HG03432 (cell line): ENCODE measurements around the gene SMS.
"Not testable (repeated sequence)": the region's sequence is repeated elsewhere in the genome, so short reads cannot be mapped to it uniquely, and the experiment has no call there.

Source experiments
- ATAC-seq: cut with Tn5 transposase; IDR thresholded peaks from one replicate; pipeline ENCODE4 v1.9.1; 2021; ENCODE audit warnings: mild to moderate bottlenecking, moderate library complexity; ENCODE audit not compliant: unreplicated experiment

The SMS gene

DNA sequence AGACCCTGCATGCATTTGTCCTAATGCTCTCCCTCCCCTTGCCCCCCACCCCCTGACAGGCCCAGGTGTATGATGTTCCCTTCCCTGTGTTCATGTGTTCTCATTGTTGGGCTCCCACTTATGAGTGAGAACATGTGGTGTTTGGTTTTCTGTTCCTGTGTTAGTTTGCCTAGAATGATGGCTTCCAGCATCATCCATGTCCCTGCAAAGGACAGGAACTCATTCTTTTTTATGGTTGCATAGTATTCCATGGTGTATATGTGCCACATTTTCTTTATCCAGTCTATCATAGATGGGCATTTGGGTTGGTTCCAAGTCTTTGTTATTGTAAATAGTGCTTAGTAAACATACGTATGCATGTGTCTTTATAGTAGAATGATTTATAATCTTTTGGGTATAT, 10.0 kb downstream of the SMS start:
- not testable (repeated sequence) for ATAC-seq

DNA sequence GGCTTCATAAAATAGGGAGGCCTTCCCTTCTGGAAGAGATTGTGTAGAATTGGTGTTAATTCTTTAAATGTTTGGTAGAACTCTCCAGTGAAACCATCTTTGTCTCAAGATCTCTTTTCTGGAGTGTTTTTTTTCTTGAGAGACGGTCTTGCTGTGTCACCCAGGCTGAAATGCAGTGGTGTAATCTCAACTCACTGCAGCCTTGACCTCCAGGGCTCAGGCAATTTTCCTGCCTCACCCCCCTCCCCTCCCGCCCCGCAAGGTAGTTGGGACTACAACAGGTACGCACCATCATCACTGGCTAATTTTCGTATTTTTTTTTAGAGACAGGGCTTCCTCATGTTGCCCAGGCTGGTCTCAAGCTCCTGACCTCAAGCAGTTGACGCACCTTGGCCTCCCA, 12.1 kb downstream of the SMS start:
- no peak for ATAC-seq

DNA sequence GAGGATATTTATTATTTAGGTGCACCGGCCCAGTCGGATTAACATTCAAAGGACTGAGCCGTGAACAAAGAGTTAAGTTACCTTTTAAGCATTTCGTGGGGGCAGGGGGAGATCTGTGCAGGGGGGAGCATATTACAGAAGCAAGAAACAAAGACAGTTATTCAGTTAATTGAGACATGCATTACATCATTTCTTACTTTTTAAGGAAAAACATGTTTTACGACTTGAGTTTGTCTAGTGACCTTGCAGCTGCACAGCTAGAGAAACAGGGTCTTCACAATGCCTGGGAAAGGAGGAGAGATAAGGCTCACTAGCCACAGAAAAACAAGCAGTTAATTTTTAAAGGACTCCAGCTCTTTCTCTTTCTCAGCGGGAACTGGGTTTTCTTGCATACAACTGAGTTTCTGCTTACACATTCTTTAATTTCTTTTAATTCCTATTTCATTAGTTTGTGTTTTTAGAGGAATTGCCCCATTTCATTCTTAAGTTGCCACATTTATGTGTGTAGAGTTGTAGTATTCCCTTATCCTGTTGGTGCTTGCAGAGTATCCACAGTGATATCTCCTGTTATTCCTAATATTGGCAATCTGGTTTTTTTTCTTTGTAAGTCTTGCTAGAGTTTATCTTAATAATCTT, 12.8 kb downstream of the SMS start:
- ATAC-seq = not testable (repeated sequence)

DNA sequence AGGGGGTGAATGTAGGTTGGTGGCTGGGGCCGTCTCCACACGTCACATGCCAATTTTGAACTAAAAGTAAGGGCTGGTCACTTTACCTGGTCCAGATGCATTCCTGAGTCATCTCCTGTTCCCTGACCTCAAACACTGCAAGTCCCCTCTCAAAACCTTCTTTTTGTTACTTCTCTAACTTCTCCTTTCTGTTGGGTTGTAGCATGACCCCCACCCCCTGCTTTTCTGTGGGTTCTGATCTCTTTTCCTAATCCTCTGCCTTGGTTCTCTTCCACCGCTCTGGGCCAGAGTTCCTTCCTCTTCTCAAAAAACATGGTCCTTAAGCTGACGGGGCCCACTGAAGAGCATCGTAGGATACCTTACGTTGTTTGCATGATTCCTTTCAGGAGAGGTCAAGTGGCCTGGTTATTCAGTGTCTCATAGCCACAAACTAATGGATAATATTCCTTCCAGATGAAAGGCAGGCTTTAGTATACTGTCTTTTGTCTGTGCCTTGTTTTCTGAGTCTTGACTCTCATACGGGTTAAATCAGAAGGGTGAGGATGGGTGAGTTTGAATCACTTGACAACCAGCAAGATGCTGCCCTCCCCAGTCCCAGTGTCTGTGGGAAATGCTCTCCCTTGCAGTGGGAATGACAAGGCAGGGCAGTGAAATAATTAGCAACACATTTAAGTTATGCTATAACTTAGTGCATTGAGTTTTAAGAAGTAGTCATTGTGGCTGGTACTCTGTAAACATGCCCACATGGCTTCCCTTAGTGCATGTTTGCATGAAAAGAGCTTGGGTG, 15.1 kb downstream of the SMS start:
- no peak for ATAC-seq

DNA sequence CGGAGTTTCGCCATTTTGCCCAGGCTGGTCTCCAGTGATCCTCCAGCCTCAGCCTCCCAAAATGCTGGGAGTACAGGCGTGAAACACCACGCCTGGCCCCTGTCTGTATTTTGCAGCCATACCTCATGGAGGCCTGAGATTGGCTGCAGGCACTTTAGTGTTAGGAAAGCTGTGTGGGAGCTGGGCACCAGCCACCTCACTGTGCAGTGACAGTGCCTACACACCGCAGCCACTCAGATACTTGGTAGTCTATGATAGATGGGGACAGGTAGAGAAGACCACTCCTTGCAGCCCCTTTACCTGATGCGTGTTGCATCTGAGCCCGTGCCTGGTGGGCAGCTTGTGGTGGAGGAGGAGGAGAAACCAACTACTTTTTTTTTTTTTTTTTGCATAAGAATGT, 16.3 kb downstream of the SMS start:
- ATAC-seq = no peak

DNA sequence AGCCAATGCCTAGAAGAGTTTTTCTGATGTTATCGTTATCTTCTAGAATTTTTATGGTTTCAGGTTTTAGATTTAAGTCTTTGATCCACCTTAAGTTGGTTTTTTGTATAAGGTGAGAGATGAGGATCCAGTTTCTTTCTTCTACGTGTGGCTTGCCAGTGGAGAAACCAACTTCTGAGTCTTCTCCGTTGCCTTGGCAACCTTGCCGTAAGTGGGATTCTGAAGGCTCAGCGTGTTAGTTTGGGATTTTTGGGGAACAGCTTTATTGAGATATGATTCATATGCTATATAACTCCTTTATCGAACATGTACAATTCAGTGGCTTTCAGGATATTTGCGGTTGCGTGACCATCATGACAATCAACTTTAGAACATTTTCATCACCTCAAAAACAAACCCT, 17.7 kb downstream of the SMS start:
- ATAC-seq = no peak

DNA sequence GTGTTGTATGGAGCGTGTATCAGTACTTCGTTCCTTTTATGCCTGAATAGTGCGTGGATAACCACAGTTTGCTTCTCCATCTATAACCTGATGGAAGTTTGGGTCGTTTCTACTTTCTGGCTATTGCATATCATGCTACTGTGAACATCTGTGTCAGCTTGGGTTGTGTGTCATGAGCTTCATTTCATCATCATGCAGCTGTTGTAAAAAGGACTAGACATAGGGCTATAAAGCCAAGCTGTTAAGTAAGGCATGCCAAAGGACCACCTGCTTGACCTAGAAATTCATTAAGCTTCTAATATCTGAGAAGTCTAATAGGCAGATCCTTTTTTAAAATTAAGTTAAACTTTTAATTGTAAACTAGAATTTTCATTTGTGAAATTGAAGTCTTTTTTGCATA, 18.4 kb downstream of the SMS start:
- no peak for ATAC-seq

DNA sequence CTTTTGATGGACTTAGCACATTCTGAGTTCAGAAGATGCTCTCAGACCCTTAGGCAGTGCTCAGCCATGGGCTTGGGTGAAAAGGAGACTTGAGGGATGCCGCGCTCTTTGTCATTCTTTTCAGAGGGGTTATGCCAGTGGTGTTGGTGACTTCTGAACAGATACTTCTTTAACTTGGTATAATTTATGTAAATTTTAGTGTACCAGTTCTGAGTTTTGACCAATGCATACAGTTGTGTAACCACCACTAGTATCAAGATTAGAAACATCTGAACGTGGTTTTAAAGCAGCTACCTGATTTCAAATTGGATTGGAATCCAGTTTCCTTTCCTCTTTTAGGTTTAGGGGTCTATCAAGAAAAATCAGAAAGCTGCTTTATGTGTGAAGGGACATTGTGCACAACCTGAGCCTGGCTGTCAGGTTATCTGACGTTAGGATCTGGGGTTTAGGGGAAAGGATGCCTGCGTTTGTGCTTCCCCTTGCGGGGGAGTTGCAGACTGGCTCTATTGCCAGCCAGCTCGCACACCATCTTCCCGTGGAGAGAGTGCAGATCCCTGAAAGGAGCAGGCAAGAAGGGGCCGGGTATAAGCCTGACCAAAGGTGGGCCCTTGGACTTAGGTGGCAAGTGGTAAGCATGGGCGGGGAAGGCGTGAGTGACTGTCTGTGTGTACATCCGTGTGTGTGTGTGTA, 19.0 kb downstream of the SMS start:
- ATAC-seq = peak; percentile 44

DNA sequence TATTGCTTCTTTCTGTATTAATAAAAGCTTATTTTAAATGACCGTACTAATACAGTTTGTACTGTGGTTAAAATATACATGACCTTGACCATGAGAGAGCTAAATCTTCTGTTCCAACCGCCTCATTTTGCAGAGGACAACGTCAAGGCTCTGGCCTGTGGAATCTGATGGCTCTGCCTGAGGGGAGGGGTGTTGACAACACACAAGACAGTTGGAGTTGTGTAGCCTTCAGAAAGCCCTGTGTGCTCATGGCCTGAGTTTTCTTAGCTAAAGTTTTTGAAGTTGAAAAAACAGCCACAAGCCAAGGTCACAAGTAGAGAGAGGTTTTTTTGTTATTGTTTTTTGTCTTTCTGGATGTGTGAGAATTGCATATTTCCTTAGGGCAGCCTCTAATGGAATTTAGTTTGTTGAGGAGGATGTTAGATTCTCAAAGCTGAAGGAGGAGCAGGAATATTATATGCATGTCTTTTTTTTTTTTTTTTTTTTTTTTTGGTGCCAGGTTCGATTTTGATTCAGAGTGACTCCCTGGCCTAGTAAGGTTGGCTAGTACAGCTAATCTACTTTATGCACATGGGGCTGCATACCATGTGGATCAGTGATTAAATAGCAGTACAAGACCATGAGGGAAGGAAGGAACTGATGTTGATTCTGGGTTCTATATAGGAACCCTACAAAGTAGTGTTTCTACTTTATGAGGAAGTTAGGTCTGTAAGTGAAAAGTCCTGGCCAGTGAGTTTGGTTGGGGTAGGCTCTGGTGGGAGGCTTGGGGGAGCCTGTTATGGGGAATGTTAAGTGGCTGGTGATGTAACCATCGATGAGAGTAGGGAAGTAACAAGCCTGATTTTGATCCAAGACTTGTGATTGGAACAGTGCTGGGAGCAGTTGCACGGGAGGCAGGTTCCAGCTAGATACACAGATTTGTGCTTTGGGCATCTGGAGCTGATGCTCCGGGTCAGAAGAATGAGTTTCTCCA, 20.3 kb downstream of the SMS start:
- ATAC-seq = no peak

DNA sequence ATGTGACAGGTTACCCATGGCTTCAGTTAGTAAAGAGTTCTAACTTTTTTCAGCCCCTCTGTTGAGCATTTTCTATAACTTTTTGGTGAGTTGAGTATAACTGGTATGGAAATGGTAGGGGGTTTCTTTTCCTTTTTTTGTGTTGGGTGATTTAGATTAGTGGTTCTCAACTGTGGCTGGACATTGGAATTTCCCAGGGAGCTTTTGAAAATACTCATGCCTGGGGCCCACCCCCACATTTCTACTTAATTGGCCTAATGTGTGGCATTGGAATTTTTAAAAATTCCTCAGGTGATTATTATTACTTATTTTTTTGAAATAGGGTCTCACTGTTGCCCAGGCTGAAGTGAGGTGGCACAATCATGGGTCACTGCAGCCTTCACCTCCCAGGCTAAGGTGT, 21.9 kb downstream of the SMS start:
- no peak for ATAC-seq

DNA sequence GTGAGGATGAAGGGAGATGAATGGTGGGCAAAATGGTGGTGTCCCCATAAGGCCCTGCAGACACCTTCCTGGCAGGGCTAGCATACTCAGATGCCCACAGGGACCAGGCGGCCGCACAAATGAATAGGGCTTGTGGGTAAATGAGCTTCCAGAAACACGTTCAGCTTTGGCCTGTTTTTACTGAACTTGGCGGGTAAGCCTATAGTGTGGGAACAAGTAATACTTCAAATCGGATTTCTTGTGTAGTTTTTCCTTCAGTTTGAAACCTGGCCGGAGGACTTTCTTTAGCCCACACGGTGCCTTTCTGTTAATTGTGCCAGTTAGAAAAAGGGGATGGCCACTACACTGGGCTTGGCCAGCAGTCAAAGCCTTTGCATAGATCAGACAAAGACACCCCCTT, 22.8 kb downstream of the SMS start:
- no peak for ATAC-seq

DNA sequence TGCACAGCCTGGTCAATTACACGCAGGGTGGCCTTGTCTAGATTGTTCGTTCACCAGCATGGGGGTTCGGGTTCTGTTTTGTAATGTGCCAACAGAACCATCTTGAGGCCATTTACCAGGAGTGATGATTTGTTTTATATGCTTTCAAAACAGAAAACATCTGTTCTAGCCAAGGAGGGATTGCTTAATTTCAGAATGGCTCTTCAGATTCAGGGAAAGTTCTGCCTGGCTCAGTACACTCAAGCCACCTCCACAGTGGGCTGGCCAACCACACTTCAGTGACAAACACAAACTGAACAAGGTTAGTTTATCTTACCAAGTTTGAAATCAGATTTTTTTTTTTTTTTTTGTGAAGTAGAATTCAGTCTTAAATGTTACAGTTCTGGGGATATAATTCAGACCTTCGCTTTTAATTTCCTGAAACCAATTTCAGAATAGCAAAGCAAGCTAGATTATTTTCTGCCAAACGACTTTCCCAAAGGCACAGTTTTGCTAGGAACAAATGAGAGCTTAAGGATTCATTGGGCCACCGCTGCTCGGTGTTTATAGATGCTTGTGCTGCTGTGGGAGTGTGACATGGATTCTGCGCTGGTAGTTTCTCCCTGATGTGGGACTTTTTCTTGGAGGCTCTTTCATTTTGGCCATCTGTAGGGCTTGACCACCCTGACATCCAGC, 23.4 kb downstream of the SMS start:
- no peak for ATAC-seq

DNA sequence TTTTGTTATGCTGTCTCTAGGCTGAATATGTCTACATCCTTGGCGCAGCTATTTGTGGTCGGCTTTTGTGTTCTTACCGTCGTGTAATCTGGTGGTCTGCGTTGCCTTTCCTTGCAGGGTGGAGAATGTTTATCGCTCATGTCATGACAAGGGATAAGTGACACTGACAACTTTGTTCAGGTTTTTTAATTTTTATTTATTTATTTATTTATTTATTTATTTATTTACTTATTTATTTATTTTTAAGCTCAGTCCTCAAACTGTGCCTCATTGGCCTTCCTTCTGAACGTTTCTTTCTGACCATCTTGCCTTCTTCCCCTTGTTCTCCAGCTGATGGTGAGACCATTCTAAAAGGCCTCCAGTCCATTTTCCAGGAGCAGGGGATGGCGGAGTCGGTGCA, 26.4 kb downstream of the SMS start:
- ATAC-seq = no peak

DNA sequence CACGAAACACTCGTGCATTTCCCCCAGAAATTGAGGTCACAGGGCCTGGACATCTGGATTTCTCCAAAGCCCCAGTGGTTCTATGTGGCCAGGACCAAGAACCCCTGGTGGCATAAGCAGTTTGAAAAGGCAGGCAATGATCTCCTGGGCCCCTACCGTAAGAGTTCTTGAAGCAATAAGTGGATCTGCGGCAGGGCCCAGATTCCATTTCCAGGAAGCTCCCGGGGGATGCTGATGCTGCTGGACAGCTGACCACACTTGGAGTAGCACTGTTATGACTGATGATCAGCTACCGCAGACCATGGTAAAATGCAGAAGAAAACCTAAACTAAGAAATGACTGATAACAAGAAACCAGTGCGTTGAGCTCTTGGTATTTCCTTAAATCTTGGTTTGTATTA, 27.8 kb downstream of the SMS start:
- ATAC-seq = no peak

DNA sequence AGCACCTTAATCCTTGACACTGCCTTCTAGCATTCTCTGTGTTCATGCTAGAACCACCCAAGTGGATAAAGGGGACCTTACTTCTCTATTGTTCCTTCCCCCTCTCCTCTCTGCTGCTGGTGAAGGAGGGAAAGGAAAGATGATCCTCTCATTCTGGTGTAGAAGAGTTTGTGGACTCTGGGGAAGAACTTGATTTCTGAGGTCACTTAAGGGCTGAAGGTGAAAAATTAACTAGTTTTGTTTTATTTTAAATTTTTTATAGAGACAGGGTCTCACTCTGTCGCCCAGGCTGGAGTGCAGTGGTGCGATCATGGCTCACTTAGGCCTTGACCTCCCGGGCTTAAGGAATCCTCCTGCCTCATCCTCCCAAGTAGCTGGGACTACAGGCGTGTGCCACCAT, 29.8 kb downstream of the SMS start:
- ATAC-seq = no peak

DNA sequence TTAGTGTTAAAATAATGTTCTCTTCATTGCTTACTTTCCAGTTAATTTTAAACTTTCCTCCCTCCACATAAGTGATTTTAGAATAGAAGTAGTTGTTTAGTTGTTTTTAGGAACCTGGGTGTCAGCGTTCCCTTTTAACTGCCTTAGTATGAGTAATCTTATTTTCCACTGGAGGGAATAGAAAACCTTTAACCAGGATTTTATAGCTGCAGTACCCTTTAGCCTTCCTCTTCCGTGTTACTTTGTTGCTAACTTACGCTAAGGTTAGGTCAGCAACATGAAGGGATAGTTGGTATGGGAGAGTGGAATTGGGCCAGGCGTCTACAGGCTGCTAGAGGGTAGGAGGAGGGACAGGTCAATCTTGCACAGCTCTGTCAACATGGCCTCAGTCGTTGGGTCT, 31.5 kb downstream of the SMS start:
- ATAC-seq = no peak

DNA sequence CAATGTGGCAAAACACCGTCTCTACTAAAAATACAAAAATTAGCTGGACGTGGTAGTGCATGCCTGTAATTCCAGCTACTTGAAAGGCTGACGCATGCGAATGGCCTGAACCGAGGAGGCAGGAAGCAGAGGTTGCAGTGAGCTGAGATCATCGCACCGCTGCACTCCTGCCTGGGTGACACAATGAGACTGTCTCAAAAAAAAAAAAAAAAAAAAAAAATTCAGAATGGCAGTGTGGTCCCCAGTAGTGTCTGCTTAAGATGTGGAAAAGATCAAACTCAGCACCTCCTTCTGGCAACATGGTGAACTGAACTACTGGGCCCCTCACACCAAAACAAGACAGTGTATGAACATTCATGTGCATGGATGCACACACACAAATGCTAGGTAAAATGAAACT, 32.2 kb downstream of the SMS start:
- no peak for ATAC-seq

DNA sequence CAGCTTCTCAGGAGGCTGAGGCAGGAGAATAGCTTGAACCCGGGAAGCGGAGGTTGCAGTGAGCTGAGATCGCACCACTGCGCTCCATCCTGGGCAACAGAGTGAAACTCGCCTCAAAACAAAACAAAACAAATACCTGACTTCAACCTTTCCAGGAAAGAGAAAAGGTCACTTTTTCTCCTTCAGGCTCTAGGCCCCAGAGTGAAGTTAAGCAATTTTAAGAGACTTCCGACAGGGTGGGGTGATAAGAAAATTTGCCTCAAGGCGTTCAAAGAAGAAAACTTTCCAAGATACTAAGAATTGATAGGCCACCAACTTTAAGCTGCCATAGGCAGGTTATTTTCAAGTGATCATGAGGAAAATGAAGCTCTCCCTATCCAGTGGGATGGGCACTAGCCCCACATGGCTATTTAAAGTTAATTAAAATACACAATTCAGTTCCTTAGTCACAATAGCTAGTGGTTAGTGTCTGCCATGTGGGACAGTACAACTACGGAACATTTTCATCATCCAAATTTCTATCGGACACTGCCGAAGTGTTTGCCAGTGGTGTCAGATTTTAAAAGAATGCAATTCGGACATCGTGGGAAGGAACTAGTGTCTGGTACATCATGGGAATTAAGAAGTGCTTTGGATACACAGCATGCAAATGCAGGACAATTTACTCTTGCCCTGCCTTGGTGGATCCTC, 33.0 kb downstream of the SMS start:
- ATAC-seq = no peak

DNA sequence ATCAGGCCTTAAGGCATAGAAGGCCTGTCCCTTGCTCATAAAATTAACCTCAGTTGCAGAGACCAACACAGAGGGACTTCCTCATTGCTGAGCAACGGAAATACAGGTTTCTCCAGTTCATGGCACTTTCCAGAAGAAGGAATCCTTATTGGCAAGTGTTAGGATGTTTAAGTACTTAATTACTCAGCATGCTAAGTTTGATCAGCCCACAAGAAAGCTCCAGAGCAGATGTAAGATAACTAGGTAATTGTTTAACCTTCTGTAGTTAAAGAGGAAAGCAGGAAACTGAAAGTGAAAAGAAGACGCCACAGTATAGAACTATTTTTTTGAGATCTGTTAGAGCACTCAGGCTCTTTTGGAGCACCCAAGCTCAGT, 33.5 kb downstream of the SMS start:
- ATAC-seq = peak; percentile 72

DNA sequence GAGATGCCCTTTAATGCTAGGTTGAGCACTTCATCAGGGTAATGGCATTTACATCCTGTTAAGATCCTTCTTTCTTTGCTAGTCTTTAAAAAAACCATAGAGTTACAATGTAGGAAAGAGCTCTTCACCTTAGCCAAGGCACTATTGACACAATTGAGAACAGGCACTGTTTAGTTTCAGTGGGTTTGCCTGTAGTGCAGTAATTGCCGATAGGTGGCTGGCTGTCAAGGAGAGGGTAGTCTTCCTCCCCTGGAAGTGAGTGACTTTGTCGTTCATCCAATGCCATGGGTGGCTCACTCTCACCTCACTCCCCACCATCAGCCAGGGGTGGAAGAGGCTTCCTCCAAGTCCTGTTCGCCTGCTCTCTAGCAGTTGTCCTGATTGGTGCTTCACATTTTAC, 34.7 kb downstream of the SMS start:
- no peak for ATAC-seq
